ENCODE data around the gene ABCD2. TPM values are rescaled to one million over a fixed set of nuclear protein-coding genes. Genes with fewer than 3 reads are reported as not detected.

Gene ABCD2
- total and polyA plus RNA-seq, 2 donors (not counting 3 experiments of a cell fraction or from before 2014, with no cell fraction given) = not detected

GRCh38 chr12:39621670-39622069 is 2.1 kb upstream of the ABCD2 start:
- Histone ChIP-seq H3K4me1 (ENCODE audit: control insufficient read depth, extremely low read depth, insufficient read depth, low read length) (peaks cover 3% of the 10 kb centered on the region), H2AFZ (ENCODE audit: low read depth, low read length) (no peak overlapping the region), H3K27ac (ENCODE audit: insufficient read depth, low read depth, low read length) (no peak overlapping the region), H3K27me3 (ENCODE audit: control insufficient read depth in 2 of 2, insufficient read depth in 2 of 2, low read length in 2 of 2) (peaks cover 10 to 12% of the 10 kb centered on the region in 2 experiments), H4K20me1 (replicated peaks; ENCODE audit: control insufficient read depth, extremely low read depth, insufficient read depth, low read length) (no peaks in the 10 kb centered on the region), H3K9me1 (replicated peaks; ENCODE audit: control insufficient read depth, extremely low read depth, insufficient read depth, low read length) (no peaks in the 10 kb centered on the region), H3K4me2 (ENCODE audit: insufficient read depth, low read length) (no peak overlapping the region), H3K79me2 (ENCODE audit: control insufficient read depth, insufficient read depth, low read length) (no peaks in the 10 kb centered on the region), H3K36me3 (ENCODE audit: control insufficient read depth in 2 of 2, extremely low read depth in 1 of 2, insufficient read depth in 2 of 2, low read length in 2 of 2) (no peaks in the 10 kb centered on the region), H3K4me3 (replicated peaks in 1 of 3; ENCODE audit: insufficient read depth in 1 of 3, low read depth in 1 of 3, low read length in 3 of 3) (no peak overlapping the region), H3K9ac (replicated peaks; ENCODE audit: extremely low read depth, insufficient read depth, low read length) (no peak overlapping the region), H3K9me3 (replicated peaks; ENCODE audit: control insufficient read depth, insufficient read depth, low read length) (no peaks in the 10 kb centered on the region)
- ChIA-PET CTCF (no interaction called here), POLR2A (no interaction called here)
- dilution Hi-C loops (cut with MboI; ENCODE audit: extremely low pct_ligation_motif_present, low sequenced_read_pairs) (no loop called here), intact Hi-C loops (cut with micrococcal nuclease) (no loop called here)
- no peak for DNase-seq (ENCODE audit: low read depth, low spot score)
- no peak for FAIRE-seq
- no TSS peak for BruUV-seq (replicated peaks)
- TF ChIP-seq JUN (IDR thresholded peaks at IDR 0.05; ENCODE audit: borderline replicate concordance, insufficient read depth, insufficient read length, low read depth) = no peak
- no peak for TF ChIP-seq GATA2 (IDR thresholded peaks at IDR 0.05; ENCODE audit: insufficient read depth, insufficient read length, low read depth, low read length)
- TF ChIP-seq POLR2A (IDR thresholded peaks at IDR 0.05; ENCODE audit: low read depth, low read length) = no peak
- no peak for TF ChIP-seq CTCF (IDR thresholded peaks at IDR 0.05; ENCODE audit: extremely low read depth in 1 of 2, insufficient read depth in 1 of 2, low read depth in 1 of 2, low read length in 2 of 2)
- TF ChIP-seq FOS (IDR thresholded peaks at IDR 0.05; ENCODE audit: borderline replicate concordance, insufficient read depth, low read length) = no peak
- no peak for TF ChIP-seq MYC (IDR thresholded peaks at IDR 0.05; ENCODE audit: low read depth, low read length)
- TF ChIP-seq MAX (IDR thresholded peaks at IDR 0.05; ENCODE audit: insufficient read depth, insufficient read length) = no peak
- TF ChIP-seq POLR2AphosphoS5 (IDR thresholded peaks at IDR 0.05; ENCODE audit: insufficient read depth, low read depth, low read length) = no peak
- no peak for TF ChIP-seq EZH2 (IDR thresholded peaks at IDR 0.05; ENCODE audit: borderline replicate concordance, low read depth, low read length, severe bottlenecking)
